NCI-H1105 treated with DMSO at 0.1 percent for 48 hours (cell line): ENCODE measurements around the gene NAA38.

Experiments
- DNase-seq: peaks from one replicate; lab custom pipeline; 2025; lab: John Stamatoyannopoulos, UW

Gene NAA38

DNA sequence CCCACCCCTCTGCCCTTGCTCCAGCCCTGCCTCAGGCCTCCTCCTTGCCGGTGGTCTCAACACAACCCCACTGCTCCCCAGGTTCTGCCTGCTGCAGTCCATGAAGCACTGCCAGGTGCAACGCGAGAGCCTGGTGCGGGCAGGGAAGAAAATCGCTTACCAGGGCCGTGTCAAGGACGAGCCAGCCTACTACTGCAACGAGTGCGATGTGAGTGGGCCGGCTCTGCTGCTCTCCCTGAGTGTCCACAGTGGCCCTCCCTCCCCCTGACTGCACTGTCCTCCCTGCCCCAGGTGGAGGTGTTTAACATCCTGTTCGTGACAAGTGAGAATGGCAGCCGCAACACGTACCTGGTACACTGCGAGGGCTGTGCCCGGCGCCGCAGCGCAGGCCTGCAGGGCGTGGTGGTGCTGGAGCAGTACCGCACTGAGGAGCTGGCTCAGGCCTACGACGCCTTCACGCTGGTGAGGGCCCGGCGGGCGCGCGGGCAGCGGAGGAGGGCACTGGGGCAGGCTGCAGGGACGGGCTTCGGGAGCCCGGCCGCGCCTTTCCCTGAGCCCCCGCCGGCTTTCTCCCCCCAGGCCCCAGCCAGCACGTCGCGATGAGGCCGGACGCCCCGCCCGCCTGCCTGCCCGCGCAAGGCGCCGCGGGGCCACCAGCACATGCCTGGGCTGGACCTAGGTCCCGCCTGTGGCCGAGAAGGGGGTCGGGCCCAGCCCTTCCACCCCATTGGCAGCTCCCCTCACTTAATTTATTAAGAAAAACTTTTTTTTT is 4.3 kb downstream of the NAA38 start:
- DNase-seq = no peak

DNA sequence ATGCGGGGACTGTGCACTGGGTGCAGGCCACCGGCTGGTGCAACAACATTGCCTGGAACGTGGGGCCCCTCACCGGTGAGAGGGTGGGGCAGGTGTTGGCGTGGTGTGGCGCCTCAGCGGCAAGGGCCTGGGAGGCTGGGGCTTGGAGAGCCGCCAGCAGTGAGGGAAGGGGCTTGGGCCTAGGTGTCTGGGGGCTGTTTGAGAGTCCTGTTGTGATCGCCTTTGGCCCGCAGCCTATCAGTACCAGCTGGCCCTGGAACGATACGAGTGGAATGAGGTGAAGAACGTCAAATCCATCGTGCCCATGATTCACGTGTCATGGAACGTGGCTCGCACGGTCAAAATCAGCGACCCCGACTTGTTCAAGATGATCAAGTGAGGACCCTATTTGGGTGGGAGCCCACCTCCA is 5.1 kb downstream of the NAA38 start:
- DNase-seq = no peak

DNA sequence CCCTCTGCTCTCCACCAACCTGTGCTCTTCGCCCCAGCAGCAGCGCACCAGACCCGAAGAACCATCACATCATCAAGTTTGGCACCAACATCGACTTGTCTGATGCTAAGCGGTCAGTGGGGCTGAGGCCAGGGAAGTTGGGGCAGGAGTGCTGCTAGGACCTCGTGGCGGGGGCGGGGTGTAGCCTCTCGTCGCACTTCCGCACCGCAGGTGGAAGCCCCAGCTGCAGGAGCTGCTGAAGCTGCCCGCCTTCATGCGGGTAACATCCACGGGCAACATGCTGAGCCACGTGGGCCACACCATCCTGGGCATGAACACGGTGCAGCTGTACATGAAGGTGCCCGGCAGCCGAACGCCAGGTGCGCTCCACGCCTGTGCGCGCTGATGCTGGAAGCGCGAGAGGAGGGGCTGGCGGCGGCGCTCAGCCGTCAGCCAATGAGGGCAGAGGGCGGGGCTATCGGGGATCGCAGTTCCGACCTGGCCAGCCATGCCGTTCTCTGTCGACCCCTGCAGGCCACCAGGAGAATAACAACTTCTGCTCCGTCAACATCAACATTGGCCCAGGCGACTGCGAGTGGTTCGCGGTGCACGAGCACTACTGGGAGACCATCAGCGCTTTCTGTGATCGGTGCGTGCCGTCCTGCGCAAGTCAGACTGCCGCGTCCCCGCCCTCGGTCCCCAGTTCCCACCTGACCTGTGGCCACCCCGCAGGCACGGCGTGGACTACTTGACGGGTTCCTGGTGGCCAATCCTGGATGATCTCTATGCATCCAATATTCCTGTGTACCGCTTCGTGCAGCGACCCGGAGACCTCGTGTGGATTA is 5.7 kb downstream of the NAA38 start:
- peak; percentile 97 for DNase-seq

DNA sequence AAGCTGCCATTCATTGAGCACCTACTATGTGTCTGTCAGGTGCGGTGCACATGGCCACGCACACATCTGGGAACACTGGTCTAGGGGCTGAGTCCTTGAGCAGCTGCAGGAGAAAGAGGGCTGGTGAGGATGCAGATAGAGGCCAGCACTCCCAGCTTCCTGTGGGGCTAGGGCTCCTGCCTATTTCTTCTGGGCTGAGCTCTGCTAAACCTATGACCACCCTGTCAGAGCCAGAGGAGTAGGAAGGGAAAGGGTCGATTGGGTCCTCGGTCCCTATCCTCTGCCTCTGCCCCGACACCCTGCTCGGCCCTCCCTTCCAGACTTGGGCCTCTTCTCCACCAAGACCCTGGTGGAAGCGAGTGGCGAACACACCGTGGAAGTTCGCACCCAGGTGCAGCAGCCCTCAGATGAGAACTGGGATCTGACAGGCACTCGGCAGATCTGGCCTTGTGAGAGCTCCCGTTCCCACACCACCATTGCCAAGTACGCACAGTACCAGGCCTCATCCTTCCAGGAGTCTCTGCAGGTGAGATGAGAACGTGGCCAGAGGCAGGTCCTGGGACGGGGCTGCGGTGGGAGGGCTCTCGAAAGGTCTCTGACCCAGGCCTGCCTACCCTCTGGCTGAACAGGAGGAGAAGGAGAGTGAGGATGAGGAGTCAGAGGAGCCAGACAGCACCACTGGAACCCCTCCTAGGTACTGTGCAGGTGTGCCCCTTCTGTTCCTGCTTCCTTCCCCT is 6.5 kb downstream of the NAA38 start:
- DNase-seq = no peak

DNA sequence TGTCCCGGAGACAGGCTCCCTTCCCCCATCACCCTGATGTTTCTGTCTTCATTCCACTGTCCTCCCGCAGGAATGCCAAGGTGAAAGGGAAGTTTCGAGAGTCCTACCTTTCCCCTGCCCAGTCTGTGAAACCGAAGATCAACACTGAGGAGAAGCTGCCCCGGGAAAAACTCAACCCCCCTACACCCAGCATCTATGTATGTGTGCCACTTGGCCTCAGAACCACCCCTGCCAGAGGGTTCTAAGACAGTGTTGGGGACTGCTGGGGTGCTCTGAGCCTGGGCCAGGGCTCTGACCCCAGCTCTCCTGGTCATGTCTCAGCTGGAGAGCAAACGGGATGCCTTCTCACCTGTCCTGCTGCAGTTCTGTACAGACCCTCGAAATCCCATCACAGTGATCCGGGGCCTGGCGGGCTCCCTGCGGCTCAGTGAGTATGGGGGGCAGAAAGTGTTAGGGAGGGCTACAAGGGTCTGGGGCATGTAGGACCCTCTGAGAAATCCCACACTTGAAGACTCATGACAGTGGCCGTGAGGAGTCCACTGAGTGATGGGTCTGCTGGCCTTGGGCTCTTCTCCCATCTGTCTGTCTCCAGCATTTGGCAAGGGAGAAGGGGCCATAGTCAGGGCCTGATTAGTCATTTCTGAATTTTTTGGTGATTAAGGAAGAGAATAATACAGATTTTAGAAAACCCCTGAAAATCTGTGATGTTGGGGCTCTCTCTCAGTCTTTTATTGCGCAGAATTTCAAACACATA is 7.4 kb downstream of the NAA38 start:
- no peak for DNase-seq

DNA sequence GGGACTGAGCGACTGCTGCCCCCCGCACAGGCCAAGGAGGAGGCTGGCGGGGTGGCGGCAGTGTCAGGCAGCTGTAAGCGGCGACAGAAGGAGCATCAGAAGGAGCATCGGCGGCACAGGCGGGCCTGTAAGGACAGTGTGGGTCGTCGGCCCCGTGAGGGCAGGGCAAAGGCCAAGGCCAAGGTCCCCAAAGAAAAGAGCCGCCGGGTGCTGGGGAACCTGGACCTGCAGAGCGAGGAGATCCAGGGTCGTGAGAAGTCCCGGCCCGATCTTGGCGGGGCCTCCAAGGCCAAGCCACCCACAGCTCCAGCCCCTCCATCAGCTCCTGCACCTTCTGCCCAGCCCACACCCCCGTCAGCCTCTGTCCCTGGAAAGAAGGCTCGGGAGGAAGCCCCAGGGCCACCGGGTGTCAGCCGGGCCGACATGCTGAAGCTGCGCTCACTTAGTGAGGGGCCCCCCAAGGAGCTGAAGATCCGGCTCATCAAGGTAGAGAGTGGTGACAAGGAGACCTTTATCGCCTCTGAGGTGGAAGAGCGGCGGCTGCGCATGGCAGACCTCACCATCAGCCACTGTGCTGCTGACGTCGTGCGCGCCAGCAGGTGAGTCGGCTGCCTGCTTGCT is 8.1 kb downstream of the NAA38 start:
- no peak for DNase-seq

DNA sequence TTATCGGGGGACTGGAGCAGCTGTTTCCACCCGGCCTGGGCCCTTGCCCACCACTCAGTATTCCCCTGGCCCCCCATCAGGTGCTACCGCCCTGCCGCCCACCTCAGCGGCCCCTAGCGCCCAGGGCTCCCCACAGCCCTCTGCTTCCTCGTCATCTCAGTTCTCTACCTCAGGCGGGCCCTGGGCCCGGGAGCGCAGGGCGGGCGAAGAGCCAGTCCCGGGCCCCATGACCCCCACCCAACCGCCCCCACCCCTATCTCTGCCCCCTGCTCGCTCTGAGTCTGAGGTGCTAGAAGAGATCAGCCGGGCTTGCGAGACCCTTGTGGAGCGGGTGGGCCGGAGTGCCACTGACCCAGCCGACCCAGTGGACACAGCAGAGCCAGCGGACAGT is 8.6 kb downstream of the NAA38 start:
- DNase-seq = no peak

DNA sequence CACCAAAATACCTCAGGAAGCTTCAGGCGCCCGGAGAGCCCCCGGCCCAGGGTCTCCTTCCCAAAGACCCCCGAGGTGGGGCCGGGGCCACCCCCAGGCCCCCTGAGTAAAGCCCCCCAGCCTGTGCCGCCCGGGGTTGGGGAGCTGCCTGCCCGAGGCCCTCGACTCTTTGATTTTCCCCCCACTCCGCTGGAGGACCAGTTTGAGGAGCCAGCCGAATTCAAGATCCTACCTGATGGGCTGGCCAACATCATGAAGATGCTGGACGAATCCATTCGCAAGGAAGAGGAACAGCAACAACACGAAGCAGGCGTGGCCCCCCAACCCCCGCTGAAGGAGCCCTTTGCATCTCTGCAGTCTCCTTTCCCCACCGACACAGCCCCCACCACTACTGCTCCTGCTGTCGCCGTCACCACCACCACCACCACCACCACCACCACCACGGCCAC is 9.2 kb downstream of the NAA38 start:
- DNase-seq = no peak

DNA sequence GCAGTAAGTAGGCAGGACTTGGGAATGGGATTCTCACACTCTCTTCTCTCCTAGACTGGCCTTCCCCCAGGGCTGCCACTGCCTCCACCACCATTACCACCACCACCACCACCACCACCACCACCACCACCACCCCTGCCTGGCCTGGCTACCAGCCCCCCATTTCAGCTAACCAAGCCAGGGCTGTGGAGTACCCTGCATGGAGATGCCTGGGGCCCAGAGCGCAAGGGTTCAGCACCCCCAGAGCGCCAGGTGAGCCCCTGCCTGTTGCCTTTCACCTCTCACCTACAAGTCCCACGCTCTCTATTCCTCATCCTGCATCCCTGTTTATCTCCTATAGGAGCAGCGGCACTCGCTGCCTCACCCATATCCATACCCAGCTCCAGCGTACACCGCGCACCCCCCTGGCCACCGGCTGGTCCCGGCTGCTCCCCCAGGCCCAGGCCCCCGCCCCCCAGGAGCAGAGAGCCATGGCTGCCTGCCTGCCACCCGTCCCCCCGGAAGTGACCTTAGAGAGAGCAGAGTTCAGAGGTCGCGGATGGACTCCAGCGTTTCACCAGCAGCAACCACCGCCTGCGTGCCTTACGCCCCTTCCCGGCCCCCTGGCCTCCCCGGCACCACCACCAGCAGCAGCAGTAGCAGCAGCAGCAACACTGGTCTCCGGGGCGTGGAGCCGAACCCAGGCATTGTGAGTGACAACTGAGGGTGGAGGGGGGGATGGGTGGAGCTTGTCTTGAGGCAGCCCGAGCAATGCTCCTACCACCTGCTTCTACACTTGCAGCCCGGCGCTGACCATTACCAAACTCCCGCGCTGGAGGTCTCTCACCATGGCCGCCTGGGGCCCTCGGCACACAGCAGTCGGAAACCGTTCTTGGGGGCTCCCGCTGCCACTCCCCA is 10.3 kb downstream of the NAA38 start:
- no peak for DNase-seq

DNA sequence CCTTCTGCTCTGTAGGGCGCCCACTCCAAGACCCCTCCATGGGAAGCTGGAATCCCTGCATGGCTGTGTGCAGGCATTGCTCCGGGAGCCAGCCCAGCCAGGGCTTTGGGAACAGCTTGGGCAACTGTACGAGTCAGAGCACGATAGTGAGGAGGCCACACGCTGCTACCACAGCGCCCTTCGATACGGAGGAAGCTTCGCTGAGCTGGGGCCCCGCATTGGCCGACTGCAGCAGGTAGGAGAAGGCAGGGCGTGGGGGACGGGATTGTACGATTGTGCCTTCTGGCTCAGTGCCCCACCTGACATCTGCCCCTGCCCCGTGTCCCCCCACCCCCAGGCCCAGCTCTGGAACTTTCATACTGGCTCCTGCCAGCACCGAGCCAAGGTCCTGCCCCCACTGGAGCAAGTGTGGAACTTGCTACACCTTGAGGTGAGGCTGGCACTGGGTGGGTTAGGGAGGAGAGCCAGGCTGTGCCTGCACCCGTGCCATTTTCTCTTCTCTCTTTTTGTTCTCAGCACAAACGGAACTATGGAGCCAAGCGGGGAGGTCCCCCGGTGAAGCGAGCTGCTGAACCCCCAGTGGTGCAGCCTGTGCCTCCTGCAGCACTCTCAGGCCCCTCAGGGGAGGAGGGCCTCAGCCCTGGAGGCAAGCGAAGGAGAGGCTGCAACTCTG is 11.2 kb downstream of the NAA38 start:
- DNase-seq = no peak

DNA sequence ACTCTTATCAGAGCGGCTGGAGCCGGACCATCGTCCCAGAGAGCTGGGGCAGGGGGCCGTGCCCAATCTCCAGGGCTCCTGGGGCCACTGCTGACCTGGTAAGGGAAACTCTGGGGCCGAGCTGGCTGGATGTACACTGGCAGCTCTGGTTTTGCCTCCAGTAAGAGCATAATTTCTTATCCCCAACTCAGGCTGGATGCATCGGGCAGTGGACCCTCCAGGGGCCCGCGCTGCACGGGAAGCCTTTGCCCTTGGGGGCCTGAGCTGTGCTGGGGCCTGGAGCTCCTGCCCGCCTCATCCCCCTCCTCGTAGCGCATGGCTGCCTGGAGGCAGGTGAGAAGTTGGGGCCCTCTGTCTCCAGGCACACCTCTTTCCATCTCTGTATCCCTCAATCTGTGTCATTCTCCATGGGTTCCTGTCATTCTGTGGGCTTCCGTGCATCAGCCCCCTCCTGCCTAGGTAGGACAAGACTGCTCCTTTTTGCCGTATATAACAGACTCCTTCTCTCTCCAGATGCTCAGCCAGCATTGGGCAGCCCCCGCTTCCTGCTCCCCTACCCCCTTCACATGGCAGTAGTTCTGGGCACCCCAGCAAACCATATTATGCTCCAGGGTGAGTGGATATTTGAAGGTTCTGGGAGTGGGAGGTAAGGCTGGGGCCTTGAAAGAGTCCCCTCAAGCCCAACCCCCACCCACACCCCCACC is 11.8 kb downstream of the NAA38 start:
- no peak for DNase-seq

DNA sequence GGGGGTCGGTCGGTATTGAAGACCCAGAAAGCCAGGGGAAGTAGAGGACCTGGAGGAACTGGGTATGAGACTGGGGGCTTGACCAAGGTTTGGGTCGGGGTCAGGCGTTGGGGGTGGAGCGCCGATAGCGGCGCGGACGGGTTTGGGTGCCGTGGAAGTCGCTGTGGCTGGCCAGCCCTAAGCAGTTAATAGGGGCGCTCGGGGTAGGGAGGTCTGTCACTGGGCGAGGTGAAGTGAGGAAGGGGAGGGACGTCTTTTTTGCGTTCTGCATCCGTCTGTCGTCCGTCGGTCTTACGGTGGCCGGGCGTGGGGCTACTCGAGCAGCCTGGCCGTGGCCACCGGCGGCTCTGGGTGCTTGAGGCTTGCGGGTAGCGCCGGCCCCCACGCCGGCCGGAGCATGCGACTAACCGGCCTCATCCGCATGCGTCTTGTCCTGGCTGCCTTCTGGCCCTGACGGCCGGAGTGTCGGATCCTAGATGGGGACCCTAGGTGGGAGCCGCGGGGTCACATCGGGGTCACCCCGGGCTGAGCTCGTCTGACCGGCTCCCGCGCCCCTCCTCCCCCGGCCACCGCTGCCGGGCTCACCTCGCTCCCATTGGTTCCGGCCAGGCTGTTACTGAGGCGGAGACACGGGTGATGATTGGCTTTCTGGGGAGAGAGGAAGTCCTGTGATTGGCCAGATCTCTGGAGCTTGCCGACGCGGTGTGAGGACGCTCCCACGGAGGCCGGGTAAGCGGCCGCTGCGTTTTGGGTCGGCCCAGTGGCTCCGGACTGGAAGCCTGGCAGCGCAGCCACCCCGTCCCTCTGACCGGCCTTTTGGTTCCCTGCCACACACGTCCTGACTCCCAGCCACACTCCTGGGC is 12.8 kb downstream of the NAA38 start:
- peak; percentile 95 for DNase-seq

DNA sequence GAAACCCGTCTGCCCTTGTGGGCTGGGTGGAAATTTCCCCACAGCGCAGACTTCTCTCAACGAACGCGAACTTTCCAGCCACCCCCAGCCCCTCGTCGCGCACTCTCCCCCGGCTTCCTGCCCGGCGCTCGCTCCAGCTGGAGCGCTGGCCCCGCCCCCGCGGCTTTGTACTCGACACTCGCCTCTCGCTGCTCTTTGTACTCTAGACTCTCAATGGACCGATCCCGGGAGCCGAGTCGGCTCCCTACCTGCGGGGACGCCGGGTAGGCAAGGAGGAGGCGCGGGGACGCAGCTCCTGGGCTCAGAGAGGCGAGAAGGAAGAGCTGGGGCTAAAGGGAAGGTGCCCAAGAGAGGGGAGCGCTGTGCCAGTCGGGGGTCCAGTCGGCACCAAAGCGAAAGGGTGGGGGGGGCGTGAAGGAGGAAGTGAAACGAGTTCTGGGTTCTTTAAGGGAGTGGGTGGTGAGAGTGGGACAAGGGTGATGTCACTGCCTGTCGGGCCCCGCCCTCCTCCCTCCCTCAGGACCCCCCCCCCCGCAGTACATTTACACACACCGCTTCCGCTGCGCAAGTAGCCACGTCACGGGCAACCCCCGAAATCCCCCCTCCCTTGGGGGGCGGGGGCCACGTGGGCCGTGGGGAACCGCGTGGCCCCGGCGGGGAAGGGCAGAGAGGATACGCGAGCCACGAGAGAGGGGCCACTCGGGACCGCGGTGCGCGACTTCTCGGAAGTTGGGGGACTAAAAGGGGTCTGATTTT is 13.6 kb downstream of the NAA38 start:
- DNase-seq = peak; percentile 83

DNA sequence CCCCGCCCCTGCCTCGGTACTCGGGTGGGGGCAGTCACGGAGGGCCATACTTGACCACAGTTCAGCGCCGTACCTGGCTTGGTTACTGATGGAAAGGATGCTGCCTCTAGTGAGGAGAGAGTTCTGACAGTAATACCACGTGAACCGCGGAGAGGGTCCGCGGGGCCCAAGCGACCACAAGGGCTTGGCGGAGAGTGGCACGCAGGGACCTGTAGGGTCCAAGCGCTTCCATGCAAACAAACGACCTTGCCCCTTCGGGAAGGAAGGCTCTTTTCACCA is 14.2 kb downstream of the NAA38 start:
- DNase-seq = peak; percentile 55

DNA sequence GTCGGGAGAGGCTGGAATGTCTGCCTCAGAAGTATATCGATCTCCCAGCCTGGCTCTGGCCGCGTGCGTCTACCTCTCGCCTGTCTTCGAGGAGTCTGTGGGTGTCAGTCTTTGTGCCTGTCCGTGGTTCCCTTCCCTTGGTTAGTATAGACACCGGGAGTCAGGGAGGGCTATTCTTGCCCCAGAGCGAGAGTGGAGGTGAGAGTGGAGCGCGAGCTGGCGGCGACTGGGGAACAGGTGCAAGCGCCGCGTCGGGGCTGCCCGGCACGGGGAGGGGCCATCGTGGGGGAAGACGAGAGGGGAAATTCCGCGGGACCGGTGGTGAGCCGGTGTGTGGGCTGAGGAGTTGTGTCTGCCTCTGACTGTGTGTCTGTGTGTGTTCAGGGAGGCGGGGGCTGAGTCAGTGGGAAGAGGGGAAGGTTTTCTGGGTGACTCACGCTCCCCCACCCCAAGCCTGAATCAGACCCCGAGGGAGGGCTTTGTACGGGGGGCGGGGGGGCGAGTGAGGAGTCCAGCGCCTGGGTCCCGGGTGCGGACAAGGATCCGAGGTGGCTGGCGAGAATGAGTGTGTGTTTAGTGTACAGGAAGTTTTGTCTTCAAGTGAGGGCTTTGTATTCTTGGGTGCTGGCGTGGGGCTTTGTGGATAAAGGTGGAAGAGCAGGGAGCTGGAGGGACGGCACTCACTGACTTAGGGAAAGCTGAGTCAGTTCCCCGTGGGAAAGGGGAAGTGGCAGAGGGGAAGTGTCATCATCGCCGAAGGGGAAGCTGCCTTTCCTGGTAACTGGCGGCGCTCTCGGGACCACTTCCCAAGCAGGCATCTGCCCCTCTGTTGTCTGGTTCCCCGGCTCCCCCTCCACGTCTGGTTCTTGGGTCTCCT is 14.7 kb downstream of the NAA38 start:
- peak; percentile 77 for DNase-seq

DNA sequence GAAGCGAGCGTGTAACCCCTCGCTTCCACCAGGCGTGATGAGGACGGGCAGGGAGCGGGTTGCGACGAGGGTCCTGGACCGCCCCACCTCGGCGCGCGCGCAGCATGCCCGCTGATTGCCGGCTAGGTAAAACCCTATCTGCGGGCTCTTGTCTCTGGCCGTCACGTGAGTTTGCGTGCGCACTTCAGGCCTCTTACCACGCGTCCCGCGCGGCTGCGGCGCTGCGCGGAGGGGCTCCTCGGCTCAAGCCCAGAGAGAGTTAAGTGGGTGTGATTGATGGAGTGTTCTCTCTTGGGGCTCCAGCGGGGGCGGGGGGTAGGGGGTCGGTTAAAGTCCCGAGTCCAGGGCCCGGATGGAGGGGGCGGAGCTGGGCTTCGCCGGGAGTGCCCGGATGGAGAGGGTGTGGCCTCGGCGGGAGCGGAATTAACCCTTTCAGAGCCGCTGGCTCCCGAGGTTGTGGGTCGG is 15.4 kb downstream of the NAA38 start:
- peak; percentile 91 for DNase-seq
